GM21619 (cell line): ENCODE results near the gene AHDC1.

Experiments used
- ATAC-seq: cut with Tn5 transposase; IDR thresholded peaks from one replicate; pipeline ENCODE4 v1.9.1; 2021; ENCODE audit not compliant: unreplicated experiment

The AHDC1 gene

GRCh38 chr1:27614625-27615344, 10.8 kb upstream of the AHDC1 start:
- ATAC-seq = no peak

GRCh38 chr1:27614043-27614624, 10.2 kb upstream of the AHDC1 start:
- no peak for ATAC-seq

GRCh38 chr1:27612718-27613117, 8.8 kb upstream of the AHDC1 start:
- ATAC-seq = no peak

- no peak for ATAC-seq
Measured at GRCh38 chr1:27611450-27611849, 7.5 kb upstream of the AHDC1 start.

GRCh38 chr1:27609618-27610240, 5.8 kb upstream of the AHDC1 start:
- ATAC-seq = no peak

- ATAC-seq = no peak
Measured at GRCh38 chr1:27609210-27609555, 5.2 kb upstream of the AHDC1 start.

GRCh38 chr1:27607239-27607804, 3.4 kb upstream of the AHDC1 start:
- no peak for ATAC-seq

GRCh38 chr1:27606708-27607238, 2.8 kb upstream of the AHDC1 start:
- no peak for ATAC-seq

GRCh38 chr1:27605796-27606707, 2.1 kb upstream of the AHDC1 start:
- ATAC-seq = no peak

- no peak for ATAC-seq
Measured at GRCh38 chr1:27605300-27605766, 1.4 kb upstream of the AHDC1 start.

GRCh38 chr1:27604579-27605299, 795 bp upstream of the AHDC1 start:
- ATAC-seq = no peak

GRCh38 chr1:27603309-27603680, 649 bp downstream of the AHDC1 start:
- no peak for ATAC-seq

GRCh38 chr1:27602462-27603308, 1.3 kb downstream of the AHDC1 start:
- ATAC-seq = no peak

- ATAC-seq = no peak
Measured at GRCh38 chr1:27601771-27602461, 2.0 kb downstream of the AHDC1 start.

- ATAC-seq = no peak
Measured at GRCh38 chr1:27601321-27601770, 2.6 kb downstream of the AHDC1 start.

- no peak for ATAC-seq
Measured at GRCh38 chr1:27600498-27601175, 3.3 kb downstream of the AHDC1 start.

- no peak for ATAC-seq
Measured at GRCh38 chr1:27599605-27600497, 4.1 kb downstream of the AHDC1 start.
